DOHH2 (cell line): ENCODE measurements around the gene PSMD11.

Experiments used
- H3F3A ChIP-seq: fragments of 200-600 bp; sonication (generic), shearing (Covaris generic); 2 replicates; pipeline ENCODE4 v1.6.0; 2016; ENCODE audit warnings: antibody characterized with exemption, mild to moderate bottlenecking; ENCODE audit not compliant: control insufficient read depth, insufficient read depth
- H3K27ac ChIP-seq: fragments of 200-600 bp; sonication (generic); 2 replicates; pipeline ENCODE4 v1.5.1; 2014; ENCODE audit warnings: low read depth, mild to moderate bottlenecking, low read length, moderate library complexity
- H3K27me3 ChIP-seq: fragments of 200-600 bp; sonication (generic); 2 replicates; pipeline ENCODE4 v1.6.1; 2014; ENCODE audit warnings: mild to moderate bottlenecking, low read length, mixed read lengths; ENCODE audit not compliant: control insufficient read depth
- H3K36me3 ChIP-seq: fragments of 200-600 bp; sonication (generic); 2 replicates; pipeline ENCODE4 v1.6.1; 2014; ENCODE audit warnings: mild to moderate bottlenecking, low read length, moderate library complexity, mixed read lengths; ENCODE audit not compliant: control insufficient read depth
- H3K4me1 ChIP-seq: fragments of 200-600 bp; sonication (generic); 2 replicates; pipeline ENCODE4 v1.6.1; 2014; ENCODE audit warnings: mild to moderate bottlenecking, low read length, mixed read lengths; ENCODE audit not compliant: control insufficient read depth
- H3K4me2 ChIP-seq: fragments of 200-600 bp; sonication (generic); 2 replicates; pipeline ENCODE4 v1.6.0; 2014; ENCODE audit warnings: mild to moderate bottlenecking, low read length, moderate library complexity
- H3K4me3 ChIP-seq: fragments of 200-600 bp; sonication (generic); 2 replicates; pipeline ENCODE4 v1.5.1; 2014; ENCODE audit warnings: mild to moderate bottlenecking, low read length, mixed read lengths
- H3K79me2 ChIP-seq: fragments of 200-600 bp; sonication (generic); 2 replicates; pipeline ENCODE4 v1.6.1; 2014; ENCODE audit warnings: mild to moderate bottlenecking, low read length, mixed read lengths; ENCODE audit not compliant: control insufficient read depth
- H3K9me2 ChIP-seq: fragments of 200-600 bp; sonication (generic); replicated peaks from 2 replicates; pipeline ENCODE4 v1.6.1; 2014; ENCODE audit warnings: mild to moderate bottlenecking, low read length, mixed read lengths; ENCODE audit not compliant: control insufficient read depth
- H3K9me3 ChIP-seq: fragments of 200-600 bp; sonication (generic); 2 replicates; pipeline ENCODE4 v1.6.1; 2014; ENCODE audit warnings: antibody characterized with exemption, low read length, mixed read lengths; ENCODE audit not compliant: control insufficient read depth, insufficient read depth
- H4K20me1 ChIP-seq: fragments of 200-600 bp; sonication (generic); 2 replicates; pipeline ENCODE4 v1.6.0; 2014; ENCODE audit warnings: low read depth, mild to moderate bottlenecking, antibody characterized with exemption, low read length, moderate library complexity; ENCODE audit not compliant: control insufficient read depth, insufficient read depth
- EZH2phosphoT487 ChIP-seq: fragments of 200-600 bp; sonication (generic); IDR thresholded peaks from 2 replicates; pipeline ENCODE4 v1.6.1; 2017; ENCODE audit warnings: borderline replicate concordance, mild to moderate bottlenecking, antibody characterized with exemption, low read length, moderate library complexity, mixed read lengths
- TF ChIP-seq, protein P1 (sequence below): fragments of 200-600 bp; sonication (generic); IDR thresholded peaks from one replicate; pipeline ENCODE4 v1.5.1; 2014; ENCODE audit warnings: antibody characterized with exemption, mild to moderate bottlenecking, low read depth, low read length; ENCODE audit not compliant: poor library complexity, severe bottlenecking

PSMD11 gene

GRCh38 chr17:32491371-32492263, 47.3 kb downstream of the PSMD11 start:
- Histone ChIP-seq H3K36me3 (no peaks in the 10 kb centered on the region), H3K4me1 (peaks cover 20% of the 10 kb centered on the region), H3K79me2 (no peaks in the 10 kb centered on the region), H3K27ac (no peak overlapping the region), H3K9me2 (no peaks in the 10 kb centered on the region), H4K20me1 (no peaks in the 10 kb centered on the region), H3K4me2 (peak overlapping the region; percentile 40), H3K27me3 (no peaks in the 10 kb centered on the region), H3K9me3 (no peaks in the 10 kb centered on the region), H3K4me3 (no peak overlapping the region), H3F3A (0 out of 2 replicates have a peak, but pooled peaks cover 6% of the 10 kb centered on the region)
- TF ChIP-seq, protein P1, sequence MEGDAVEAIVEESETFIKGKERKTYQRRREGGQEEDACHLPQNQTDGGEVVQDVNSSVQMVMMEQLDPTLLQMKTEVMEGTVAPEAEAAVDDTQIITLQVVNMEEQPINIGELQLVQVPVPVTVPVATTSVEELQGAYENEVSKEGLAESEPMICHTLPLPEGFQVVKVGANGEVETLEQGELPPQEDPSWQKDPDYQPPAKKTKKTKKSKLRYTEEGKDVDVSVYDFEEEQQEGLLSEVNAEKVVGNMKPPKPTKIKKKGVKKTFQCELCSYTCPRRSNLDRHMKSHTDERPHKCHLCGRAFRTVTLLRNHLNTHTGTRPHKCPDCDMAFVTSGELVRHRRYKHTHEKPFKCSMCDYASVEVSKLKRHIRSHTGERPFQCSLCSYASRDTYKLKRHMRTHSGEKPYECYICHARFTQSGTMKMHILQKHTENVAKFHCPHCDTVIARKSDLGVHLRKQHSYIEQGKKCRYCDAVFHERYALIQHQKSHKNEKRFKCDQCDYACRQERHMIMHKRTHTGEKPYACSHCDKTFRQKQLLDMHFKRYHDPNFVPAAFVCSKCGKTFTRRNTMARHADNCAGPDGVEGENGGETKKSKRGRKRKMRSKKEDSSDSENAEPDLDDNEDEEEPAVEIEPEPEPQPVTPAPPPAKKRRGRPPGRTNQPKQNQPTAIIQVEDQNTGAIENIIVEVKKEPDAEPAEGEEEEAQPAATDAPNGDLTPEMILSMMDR, result no peak
- TF ChIP-seq EZH2phosphoT487, result no peak

GRCh38 chr17:32492264-32492589, 47.9 kb downstream of the PSMD11 start:
- H3F3A ChIP-seq, result 0 out of 2 replicates have a peak, but pooled peaks cover 6% of the 10 kb centered on the region
- TF ChIP-seq EZH2phosphoT487, result no peak
- TF ChIP-seq, protein P1, result no peak
- H3K27me3 ChIP-seq, result no peaks in the 10 kb centered on the region
- H3K4me3 ChIP-seq, result no peak overlapping the region
- no peaks in the 10 kb centered on the region for H4K20me1 ChIP-seq
- no peaks in the 10 kb centered on the region for H3K9me2 ChIP-seq
- no peaks in the 10 kb centered on the region for H3K36me3 ChIP-seq
- no peaks in the 10 kb centered on the region for H3K79me2 ChIP-seq
- H3K4me2 ChIP-seq, result peak overlapping the region; percentile 40
- no peak overlapping the region for H3K27ac ChIP-seq
- no peaks in the 10 kb centered on the region for H3K9me3 ChIP-seq
- peaks cover 20% of the 10 kb centered on the region for H3K4me1 ChIP-seq

DNA sequence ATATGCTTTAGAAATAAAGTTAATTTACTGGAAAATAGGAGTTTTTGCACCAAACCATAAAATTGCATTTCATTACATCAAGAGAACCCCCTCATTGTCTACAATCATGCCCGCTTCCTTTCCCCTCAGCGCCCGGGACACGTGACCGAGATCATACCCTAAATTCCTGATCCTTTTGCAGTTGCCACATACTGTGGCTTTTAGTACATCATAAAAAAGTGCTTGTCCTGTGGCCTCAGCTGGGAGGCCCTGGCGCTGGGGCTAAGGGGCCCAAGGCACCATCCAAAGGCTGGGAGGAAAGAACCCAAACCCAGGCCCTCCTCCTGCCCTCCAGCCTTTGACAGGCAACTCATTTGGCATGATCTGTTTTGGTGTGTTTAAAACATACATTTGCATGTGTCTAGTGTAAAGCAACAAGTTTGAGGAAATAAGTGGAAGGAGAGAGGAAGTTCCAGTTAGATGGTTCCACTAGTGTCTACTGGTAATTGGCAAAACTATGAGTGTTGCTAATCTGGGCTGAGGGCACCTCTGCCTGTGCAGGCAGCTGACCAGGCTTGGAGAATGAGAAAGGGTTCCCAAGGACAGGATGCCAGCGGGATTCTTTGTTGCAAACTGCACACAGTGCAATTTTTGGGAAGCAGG, 48.5 kb downstream of the PSMD11 start:
- Histone ChIP-seq H3K79me2 (no peaks in the 10 kb centered on the region), H3K4me2 (peak overlapping the region; percentile 40), H3K9me2 (no peaks in the 10 kb centered on the region), H3K4me1 (peaks cover 17% of the 10 kb centered on the region), H3K27ac (no peak overlapping the region), H3K27me3 (no peaks in the 10 kb centered on the region), H3K4me3 (no peak overlapping the region), H3K36me3 (no peaks in the 10 kb centered on the region), H3F3A (0 out of 2 replicates have a peak, but pooled peaks cover 6% of the 10 kb centered on the region), H4K20me1 (no peaks in the 10 kb centered on the region), H3K9me3 (no peaks in the 10 kb centered on the region)
- TF ChIP-seq, protein P1, result no peak
- TF ChIP-seq EZH2phosphoT487, result no peak
